PC-9 (cell line): ENCODE measurements around the gene GNAS. TPM values are rescaled to one million over a fixed set of nuclear protein-coding genes. Genes with fewer than 3 reads are reported as not detected.
A peak's percentile ranks its signal among the peaks of the same experiment; 100 is the strongest.

Experiments used
- BruUV-seq: library from RNA; stranded (reverse); fragments of 400-500 nt; replicated peaks from 2 replicates; lab custom pipeline; 2021; lab: Mats Ljungman, UMichigan
- CTCF ChIA-PET: fragments of 300-600 bp; sonication (Branson Sonifier 250); formaldehyde crosslinking; loops from one replicate; lab custom pipeline; 2022; ENCODE audit warnings: antibody characterized with exemption; lab: Charles Lee
- POLR2A ChIA-PET: fragments of 300-600 bp; sonication (Branson Sonifier 250); formaldehyde crosslinking; loops from one replicate; lab custom pipeline; 2022; ENCODE audit warnings: antibody characterized with exemption; ENCODE audit not compliant: unreplicated experiment; lab: Charles Lee
- DNase-seq, 2 experiments: peaks; one replicate each; pipeline versions ENCODE4 v3.0.0 to v3.0.0-alpha.2; 2015 to 2022; ENCODE audit warnings: mixed read lengths in 1 of 2
- H2AFZ ChIP-seq: fragments of 200-600 bp; sonication (generic); 2 replicates; pipeline ENCODE4 v1.8.1; 2017; ENCODE audit warnings: antibody characterized with exemption
- H3F3A ChIP-seq: fragments of 200-600 bp; sonication (generic); 2 replicates; pipeline ENCODE4 v1.8.1; 2017; ENCODE audit warnings: antibody characterized with exemption, mild to moderate bottlenecking, low read depth; ENCODE audit not compliant: insufficient read depth
- H3K27ac ChIP-seq: fragments of 200-600 bp; sonication (generic); 2 replicates; pipeline ENCODE4 v1.6.1; 2016; ENCODE audit warnings: mixed run types
- H3K27me3 ChIP-seq: fragments of 200-600 bp; sonication (generic); 2 replicates; pipeline ENCODE4 v1.6.1; 2016; ENCODE audit warnings: low read depth, mixed run types; ENCODE audit not compliant: insufficient read depth
- H3K36me3 ChIP-seq: fragments of 200-600 bp; sonication (generic); 2 replicates; pipeline ENCODE4 v1.6.1; 2016; ENCODE audit warnings: low read depth, mixed run types
- H3K4me1 ChIP-seq: fragments of 200-600 bp; sonication (generic); replicated peaks from 2 replicates; pipeline ENCODE4 v1.6.1; 2016; ENCODE audit warnings: mixed run types; ENCODE audit not compliant: insufficient read depth
- H3K4me2 ChIP-seq: fragments of 200-600 bp; sonication (generic); 2 replicates; pipeline ENCODE4 v1.6.1; 2017; ENCODE audit warnings: mixed run types
- H3K4me3 ChIP-seq: fragments of 200-600 bp; sonication (generic); 2 replicates; pipeline ENCODE4 v1.6.1; 2016; ENCODE audit warnings: mixed run types
- H3K79me2 ChIP-seq: fragments of 200-600 bp; sonication (generic); 2 replicates; pipeline ENCODE4 v1.6.1; 2017; ENCODE audit warnings: low read depth, mixed run types
- H3K9me2 ChIP-seq: fragments of 200-600 bp; sonication (generic); 2 replicates; pipeline ENCODE4 v1.8.1; 2017; ENCODE audit warnings: mild to moderate bottlenecking; ENCODE audit not compliant: insufficient read depth
- H3K9me3 ChIP-seq: fragments of 200-600 bp; sonication (generic); 2 replicates; pipeline ENCODE4 v1.8.1; 2016; ENCODE audit warnings: low read depth; ENCODE audit not compliant: insufficient read depth
- H4K20me1 ChIP-seq: fragments of 200-600 bp; sonication (generic); 2 replicates; pipeline ENCODE4 v1.8.1; 2017; ENCODE audit not compliant: insufficient read depth
- CTCF ChIP-seq: fragments of 200-600 bp; sonication (generic); conservative IDR thresholded peaks from 2 replicates; pipeline ENCODE4 v1.6.1; 2017; ENCODE audit warnings: mixed run types, antibody characterized with exemption, mild to moderate bottlenecking, moderate library complexity
- EZH2 ChIP-seq: fragments of 200-600 bp; sonication (generic); IDR thresholded peaks from 2 replicates; pipeline ENCODE4 v1.8.0; 2017; ENCODE audit warnings: antibody characterized with exemption, low read depth
- intact Hi-C: fragments of 100-400 bp; cut with micrococcal nuclease; formaldehyde crosslinking; loops from one replicate; pipeline ENCODE4 v1.10.0; 2022; ENCODE audit not compliant: unreplicated experiment
- total RNA-seq: library from RNA; stranded (reverse); gene quantifications from 2 replicates; pipeline ENCODE4 v1.2.3, GENCODE V29; 2021

The GNAS gene
- total RNA-seq, 1 experiment from 2014 or later, result 929 TPM

GRCh38 chr20:58901488-58902402 is 49.2 kb downstream of the GNAS start:
- BruUV-seq, result no TSS peak
- H3K79me2 ChIP-seq, result peaks cover 71% of the 10 kb centered on the region
- peaks cover 12% of the 10 kb centered on the region for H3K4me1 ChIP-seq
- no peak overlapping the region for H3K4me2 ChIP-seq
- H3K36me3 ChIP-seq, result peaks cover 76% of the 10 kb centered on the region
- POLR2A ChIA-PET, result no interaction called here
- CTCF ChIA-PET, result no interaction called here
- H3K27me3 ChIP-seq, result no peaks in the 10 kb centered on the region
- DNase-seq, result no peak
- H4K20me1 ChIP-seq, result peaks cover 62% of the 10 kb centered on the region
- H3K9me2 ChIP-seq, result no peaks in the 10 kb centered on the region
- no peaks in the 10 kb centered on the region for H3K9me3 ChIP-seq
- H3K27ac ChIP-seq, result no peak overlapping the region
- TF ChIP-seq EZH2 (no peak), CTCF (no peak)
- peaks cover 73% of the 10 kb centered on the region for H3F3A ChIP-seq
- H3K4me3 ChIP-seq, result no peak overlapping the region
- H2AFZ ChIP-seq, result no peak overlapping the region
- intact Hi-C loops, result no loop called here

DNA sequence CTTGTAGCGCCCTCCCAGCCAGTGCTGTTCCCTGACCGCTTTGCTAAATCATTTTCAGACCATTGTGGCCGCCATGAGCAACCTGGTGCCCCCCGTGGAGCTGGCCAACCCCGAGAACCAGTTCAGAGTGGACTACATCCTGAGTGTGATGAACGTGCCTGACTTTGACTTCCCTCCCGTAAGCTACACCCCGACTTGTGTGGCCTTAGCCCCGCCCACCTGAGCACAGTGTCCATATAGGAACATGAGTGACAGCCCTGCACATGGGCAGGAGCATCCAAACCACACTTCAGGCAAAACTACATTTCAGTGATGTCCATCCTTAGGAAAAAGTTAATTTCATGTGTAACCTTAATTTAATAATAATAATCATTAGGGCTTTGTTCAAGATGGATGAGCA is 51.1 kb downstream of the GNAS start:
- Histone ChIP-seq H3F3A (peaks cover 79% of the 10 kb centered on the region), H3K9me3 (no peaks in the 10 kb centered on the region), H4K20me1 (peaks cover 45% of the 10 kb centered on the region), H3K4me3 (no peak overlapping the region), H3K27me3 (no peaks in the 10 kb centered on the region), H3K27ac (no peak overlapping the region), H3K9me2 (no peaks in the 10 kb centered on the region), H3K4me1 (peaks cover 30% of the 10 kb centered on the region), H2AFZ (no peak overlapping the region), H3K36me3 (peaks cover 76% of the 10 kb centered on the region), H3K79me2 (peaks cover 59% of the 10 kb centered on the region), H3K4me2 (no peak overlapping the region)
- BruUV-seq, result no TSS peak
- no peak for TF ChIP-seq CTCF
- no peak for TF ChIP-seq EZH2
- intact Hi-C loops, result no loop called here
- DNase-seq, result no peak
- ChIA-PET CTCF (no interaction called here), POLR2A (interaction anchor here (0.7 kb wide), 2 partner anchors 11 to 1944 kb away, joined by 3 read pairs; no protein-coding TSS in a partner anchor)

- no peaks in the 10 kb centered on the region for H3K27me3 ChIP-seq
- no peaks in the 10 kb centered on the region for H3K9me3 ChIP-seq
- no peak overlapping the region for H3K4me3 ChIP-seq
- ChIA-PET CTCF (no interaction called here), POLR2A (no interaction called here)
- peaks cover 77% of the 10 kb centered on the region for H3F3A ChIP-seq
- H3K79me2 ChIP-seq, result peaks cover 50% of the 10 kb centered on the region
- H3K4me2 ChIP-seq, result no peak overlapping the region
- H3K4me1 ChIP-seq, result peaks cover 30% of the 10 kb centered on the region
- TF ChIP-seq EZH2 (no peak), CTCF (no peak)
- H3K27ac ChIP-seq, result 0 out of 2 replicates have a peak overlapping the region, but pooled peaks have one; percentile 69
- no peaks in the 10 kb centered on the region for H3K9me2 ChIP-seq
- no peak for DNase-seq
- intact Hi-C loops, result no loop called here
- BruUV-seq, result no TSS peak
- peaks cover 78% of the 10 kb centered on the region for H3K36me3 ChIP-seq
- no peak overlapping the region for H2AFZ ChIP-seq
- peaks cover 30% of the 10 kb centered on the region; the same call in 1 of the 2 replicates for H4K20me1 ChIP-seq
These were observed 52.7 kb downstream of the GNAS start for GRCh38 chr20:58905236-58905635.
